GM12872 (cell line): ENCODE data around the gene RHBG.

Experiments
- TF ChIP-seq, protein P1 (sequence below): IDR thresholded peaks from 3 replicates; pipeline ENCODE4 v1.5.1; 2011; ENCODE audit warnings: low read depth, mild to moderate bottlenecking, low read length, moderate library complexity; ENCODE audit not compliant: insufficient read depth

Gene RHBG

DNA sequence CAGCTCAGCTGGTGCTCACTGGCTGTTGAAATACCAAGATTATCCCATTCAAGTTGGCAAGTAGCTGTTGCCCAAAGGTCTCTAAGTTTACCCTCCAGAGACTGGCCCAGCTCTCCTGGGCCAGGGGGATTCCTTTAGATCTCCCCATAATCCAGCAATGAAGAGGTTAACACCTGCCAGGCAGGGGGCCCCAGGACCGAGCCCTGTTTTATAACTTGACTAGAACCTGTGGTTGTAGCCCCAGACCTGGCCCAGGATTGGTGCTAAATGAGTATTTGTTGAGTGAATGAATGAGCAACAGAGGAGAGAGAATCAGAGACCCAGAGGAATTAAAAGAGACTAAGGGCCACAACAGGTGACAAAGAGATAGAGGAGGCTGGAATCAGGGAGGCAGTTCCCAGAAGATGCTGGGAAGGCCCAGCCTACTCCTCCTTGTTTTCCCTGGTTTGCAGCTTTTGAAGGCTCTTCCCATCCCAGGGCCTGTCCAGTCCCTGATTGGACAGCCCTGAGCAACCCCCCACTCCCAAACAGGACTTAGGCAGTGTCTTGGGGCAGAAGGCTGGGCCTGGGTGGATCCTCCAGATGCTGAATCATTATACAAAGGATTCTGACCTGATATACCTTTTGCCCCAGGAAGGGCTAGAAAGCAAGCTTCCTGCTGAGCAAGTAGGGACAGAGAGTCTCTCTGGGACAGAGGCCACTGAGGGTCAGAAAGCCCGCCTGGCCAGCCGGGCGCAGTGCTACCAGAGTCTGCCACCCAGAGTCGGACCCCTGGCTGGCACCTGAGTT is 2.4 kb upstream of the RHBG start:
- TF ChIP-seq, protein P1, sequence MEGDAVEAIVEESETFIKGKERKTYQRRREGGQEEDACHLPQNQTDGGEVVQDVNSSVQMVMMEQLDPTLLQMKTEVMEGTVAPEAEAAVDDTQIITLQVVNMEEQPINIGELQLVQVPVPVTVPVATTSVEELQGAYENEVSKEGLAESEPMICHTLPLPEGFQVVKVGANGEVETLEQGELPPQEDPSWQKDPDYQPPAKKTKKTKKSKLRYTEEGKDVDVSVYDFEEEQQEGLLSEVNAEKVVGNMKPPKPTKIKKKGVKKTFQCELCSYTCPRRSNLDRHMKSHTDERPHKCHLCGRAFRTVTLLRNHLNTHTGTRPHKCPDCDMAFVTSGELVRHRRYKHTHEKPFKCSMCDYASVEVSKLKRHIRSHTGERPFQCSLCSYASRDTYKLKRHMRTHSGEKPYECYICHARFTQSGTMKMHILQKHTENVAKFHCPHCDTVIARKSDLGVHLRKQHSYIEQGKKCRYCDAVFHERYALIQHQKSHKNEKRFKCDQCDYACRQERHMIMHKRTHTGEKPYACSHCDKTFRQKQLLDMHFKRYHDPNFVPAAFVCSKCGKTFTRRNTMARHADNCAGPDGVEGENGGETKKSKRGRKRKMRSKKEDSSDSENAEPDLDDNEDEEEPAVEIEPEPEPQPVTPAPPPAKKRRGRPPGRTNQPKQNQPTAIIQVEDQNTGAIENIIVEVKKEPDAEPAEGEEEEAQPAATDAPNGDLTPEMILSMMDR: no peak

DNA sequence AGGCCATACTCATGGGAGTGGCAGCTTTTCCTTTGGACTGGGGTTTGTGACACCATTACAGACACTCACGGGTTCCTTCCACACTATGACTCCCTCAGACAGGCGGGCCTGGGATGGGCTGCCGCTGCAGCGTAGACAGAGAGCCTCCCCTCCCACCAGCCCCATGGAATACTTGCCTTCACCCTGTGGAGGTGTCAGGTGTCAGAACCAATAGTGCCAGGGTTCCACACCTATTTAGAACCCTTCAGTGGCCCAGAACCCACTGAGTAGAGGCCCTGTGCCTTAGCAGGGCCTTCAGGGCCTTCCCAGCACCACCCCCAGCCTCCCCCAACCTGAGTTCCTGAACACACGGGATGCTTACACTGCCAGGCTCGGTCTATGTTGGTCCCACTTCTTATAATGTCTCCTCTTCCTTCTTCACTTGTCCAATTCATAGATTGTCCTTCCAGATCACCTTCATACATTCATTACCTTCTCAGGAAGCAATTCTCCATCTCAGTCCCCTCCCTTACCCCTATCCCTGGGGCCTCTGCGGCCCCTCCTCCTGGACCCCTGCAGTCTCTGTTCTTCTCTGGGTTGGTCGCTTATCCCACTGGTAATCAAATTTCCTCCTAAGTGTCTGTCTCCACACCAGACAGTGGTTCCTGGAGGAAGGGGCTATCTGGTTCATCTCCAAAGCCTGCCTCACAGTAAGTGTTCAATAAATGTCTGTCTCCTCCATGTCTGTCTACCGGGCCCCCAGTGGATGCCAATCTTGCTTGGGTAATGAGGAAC is 1.4 kb upstream of the RHBG start:
- TF ChIP-seq, protein P1: no peak

DNA sequence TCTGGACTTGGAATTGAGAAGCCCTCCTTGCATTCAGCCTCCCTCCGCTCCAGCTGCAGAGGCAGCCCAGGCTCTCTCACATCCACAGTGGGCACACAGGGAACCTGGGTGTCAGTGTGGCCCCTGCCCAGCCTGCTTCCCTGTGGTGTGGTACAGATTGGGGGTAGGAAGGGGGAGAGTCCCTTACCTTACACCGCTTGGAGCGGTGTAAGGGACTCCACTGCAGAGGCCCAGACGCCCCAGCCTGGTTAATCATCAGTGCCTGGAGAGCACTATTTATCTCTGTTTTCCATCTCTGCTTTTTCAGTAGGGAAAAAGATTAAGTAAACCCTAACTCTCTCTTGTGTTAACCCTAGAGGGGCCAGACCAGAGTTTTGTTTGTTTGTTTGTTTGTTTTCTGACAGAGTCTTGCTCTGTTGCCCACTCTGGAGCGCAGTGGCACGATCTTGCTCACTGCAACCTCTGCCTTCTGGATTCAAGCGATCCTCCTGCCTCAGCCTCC is 803 bp upstream of the RHBG start:
- TF ChIP-seq, protein P1: no peak

GRCh38 chr1:156371553-156372264 is 2.7 kb downstream of the RHBG start:
- TF ChIP-seq, protein P1: no peak

DNA sequence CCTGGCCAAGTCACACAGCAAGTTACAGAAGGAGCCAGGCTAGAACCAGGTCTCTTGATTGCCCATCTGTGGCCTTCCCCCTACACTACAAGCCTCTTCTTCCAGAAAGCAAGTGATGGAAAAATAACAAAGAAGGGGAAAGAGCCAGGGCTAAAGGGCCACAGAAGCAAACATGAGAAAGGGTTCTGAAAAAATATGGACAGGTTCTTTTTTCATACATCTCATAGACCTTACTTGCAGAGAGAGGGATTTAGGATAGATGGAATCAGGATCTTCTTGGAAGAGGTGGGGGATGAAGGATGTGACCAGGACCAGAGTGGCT is 3.2 kb downstream of the RHBG start:
- TF ChIP-seq, protein P1: no peak

- TF ChIP-seq, protein P1: no peak
Measured at GRCh38 chr1:156372876-156373275, 3.9 kb downstream of the RHBG start.

GRCh38 chr1:156373546-156373945 is 4.5 kb downstream of the RHBG start:
- TF ChIP-seq, protein P1: no peak
